ENCODE measurements around the gene TMPRSS11E. TPM values are rescaled to one million over a fixed set of nuclear protein-coding genes. Genes with fewer than 3 reads are reported as not detected.
"Not testable (repeated sequence)": the region's sequence is repeated elsewhere in the genome, so short reads cannot be mapped to it uniquely, and the experiment has no call there.

Gene TMPRSS11E
- polyA plus RNA-seq, 2 donors = 227 to 455 TPM

DNA sequence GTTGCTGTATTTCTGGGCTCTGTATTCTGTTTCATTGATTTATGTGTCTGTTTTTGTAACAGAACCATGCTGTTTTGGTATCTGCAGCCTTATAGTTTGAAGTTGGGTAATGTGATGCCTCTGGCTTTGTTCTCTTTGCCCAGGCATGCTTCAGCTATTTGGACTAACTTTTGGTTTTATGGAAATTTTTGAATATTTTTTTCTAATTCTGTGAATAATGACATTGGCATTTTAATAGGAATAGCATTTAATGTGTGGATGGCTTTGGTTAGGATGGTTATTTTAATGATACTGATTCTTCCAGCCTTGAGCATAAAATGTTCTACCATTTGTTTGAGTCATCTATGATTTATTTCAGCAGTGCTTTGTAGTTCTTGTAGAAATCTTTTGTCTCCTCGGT lies 75.0 kb downstream of the TMPRSS11E start:
- not testable (repeated sequence) for H3K4me1 ChIP-seq (ENCODE audit: control insufficient read depth in 2 of 2, insufficient read depth in 2 of 2, low read length in 1 of 2); H3K9me3 ChIP-seq (ENCODE audit: control insufficient read depth in 2 of 2, insufficient read depth in 1 of 2, low read depth in 1 of 2, low read length in 1 of 2); H3K36me3 ChIP-seq (ENCODE audit: control insufficient read depth in 2 of 2, insufficient read depth in 2 of 2, low read length in 1 of 2); H3K27ac ChIP-seq (ENCODE audit: low read depth in 2 of 2, low read length in 1 of 2); H3K4me3 ChIP-seq (ENCODE audit: low read depth in 1 of 2, low read length in 2 of 2); H3K27me3 ChIP-seq (ENCODE audit: control insufficient read depth in 1 of 2, insufficient read depth in 2 of 2, low read length in 2 of 2)
- 18% methylated on average over 1 of the region's 1 CpG; no CpG with 5 or more reads in 1 of the 2 donors for WGBS, 2 donors

DNA sequence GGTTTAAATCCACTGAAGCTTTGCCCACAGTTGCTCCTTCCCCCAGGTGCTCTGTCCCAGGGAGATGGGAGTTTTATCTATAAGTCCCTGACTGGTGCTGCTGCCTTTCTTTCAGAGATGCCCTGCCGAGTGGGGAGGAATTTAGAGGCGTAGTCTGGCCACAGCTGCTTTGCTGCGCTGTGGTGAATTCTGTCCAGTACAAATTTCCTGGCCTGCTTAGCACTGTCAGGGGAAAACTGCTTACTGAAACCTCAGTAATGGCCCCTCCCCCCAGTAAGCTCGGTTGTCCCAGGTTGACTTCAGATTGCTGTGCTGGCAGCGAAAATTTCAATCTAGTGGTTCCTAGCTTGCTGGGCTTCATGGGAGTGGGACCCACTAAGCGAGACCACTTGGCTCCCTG lies 88.7 kb downstream of the TMPRSS11E start:
- H3K27ac ChIP-seq (ENCODE audit: low read depth in 2 of 2, low read length in 1 of 2) = no peak overlapping the region
- H3K36me3 ChIP-seq (ENCODE audit: control insufficient read depth in 2 of 2, insufficient read depth in 2 of 2, low read length in 1 of 2) = no peaks in the 10 kb centered on the region
- H3K4me3 ChIP-seq (ENCODE audit: low read depth in 1 of 2, low read length in 2 of 2) = no peak overlapping the region
- 90% methylated on average over 6 of the region's 6 CpGs; no CpG with 5 or more reads in 1 of the 2 donors for WGBS, 2 donors
- no peaks in the 10 kb centered on the region for H3K27me3 ChIP-seq (ENCODE audit: control insufficient read depth in 1 of 2, insufficient read depth in 2 of 2, low read length in 2 of 2)
- H3K9me3 ChIP-seq (ENCODE audit: control insufficient read depth in 2 of 2, insufficient read depth in 1 of 2, low read depth in 1 of 2, low read length in 1 of 2) = no peaks in the 10 kb centered on the region
- H3K4me1 ChIP-seq (ENCODE audit: control insufficient read depth in 2 of 2, insufficient read depth in 2 of 2, low read length in 1 of 2) = no peaks in the 10 kb centered on the region

DNA sequence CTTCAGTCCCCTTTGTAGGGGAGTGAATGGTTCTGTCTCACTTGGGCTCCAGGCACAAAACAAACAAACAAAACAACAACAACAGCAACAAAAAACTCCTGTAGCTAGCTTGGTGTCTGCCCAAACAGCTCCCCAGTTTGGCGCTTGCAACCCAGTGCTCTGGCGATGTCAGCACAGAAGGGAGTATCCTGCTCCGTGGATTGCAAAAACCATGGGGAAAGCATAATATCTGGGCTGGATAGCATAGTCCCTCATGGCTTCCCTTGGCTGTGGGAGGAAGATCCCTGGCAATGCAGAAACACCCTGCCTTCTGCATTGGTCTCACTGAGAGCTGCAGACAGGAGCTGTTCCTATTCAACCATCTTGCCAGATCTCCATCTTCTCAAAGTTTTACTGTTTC lies 89.1 kb downstream of the TMPRSS11E start:
- Histone ChIP-seq H3K4me3 (ENCODE audit: low read depth in 1 of 2, low read length in 2 of 2) (no peak overlapping the region), H3K9me3 (ENCODE audit: control insufficient read depth in 2 of 2, insufficient read depth in 1 of 2, low read depth in 1 of 2, low read length in 1 of 2) (no peaks in the 10 kb centered on the region), H3K27ac (ENCODE audit: low read depth in 2 of 2, low read length in 1 of 2) (no peak overlapping the region), H3K4me1 (ENCODE audit: control insufficient read depth in 2 of 2, insufficient read depth in 2 of 2, low read length in 1 of 2) (no peaks in the 10 kb centered on the region), H3K27me3 (ENCODE audit: control insufficient read depth in 1 of 2, insufficient read depth in 2 of 2, low read length in 2 of 2) (no peaks in the 10 kb centered on the region), H3K36me3 (ENCODE audit: control insufficient read depth in 2 of 2, insufficient read depth in 2 of 2, low read length in 1 of 2) (no peaks in the 10 kb centered on the region)
- WGBS, 2 donors = 90% methylated on average over 3 of the region's 3 CpGs; no CpG with 5 or more reads in 1 of the 2 donors

DNA sequence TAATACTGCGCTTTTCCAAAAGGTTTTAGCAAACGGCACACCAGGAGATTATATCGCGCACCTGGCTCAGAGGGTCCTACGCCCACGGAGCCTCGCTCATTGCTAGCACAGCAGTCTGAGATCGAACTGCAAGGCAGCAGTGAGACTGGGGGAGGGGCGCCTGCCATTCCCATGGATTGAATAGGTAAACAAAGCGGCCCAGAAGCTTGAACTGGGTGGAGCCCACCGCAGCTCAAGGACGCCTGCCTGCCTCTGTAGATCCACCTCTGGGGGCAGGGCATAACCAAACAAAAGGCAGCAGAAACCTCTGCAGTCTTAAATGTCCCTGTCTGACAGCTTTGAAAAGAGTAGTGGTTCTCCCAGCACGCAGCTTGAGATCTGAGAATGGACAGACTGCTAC lies 95.5 kb downstream of the TMPRSS11E start:
- not testable (repeated sequence) for H3K4me3 ChIP-seq (ENCODE audit: low read depth in 1 of 2, low read length in 2 of 2); H3K27me3 ChIP-seq (ENCODE audit: control insufficient read depth in 1 of 2, insufficient read depth in 2 of 2, low read length in 2 of 2); H3K27ac ChIP-seq (ENCODE audit: low read depth in 2 of 2, low read length in 1 of 2); H3K36me3 ChIP-seq (ENCODE audit: control insufficient read depth in 2 of 2, insufficient read depth in 2 of 2, low read length in 1 of 2); H3K9me3 ChIP-seq (ENCODE audit: control insufficient read depth in 2 of 2, insufficient read depth in 1 of 2, low read depth in 1 of 2, low read length in 1 of 2); H3K4me1 ChIP-seq (ENCODE audit: control insufficient read depth in 2 of 2, insufficient read depth in 2 of 2, low read length in 1 of 2)
- WGBS, 2 donors = 84% methylated on average over 13 of the region's 13 CpGs; no CpG with 5 or more reads in 1 of the 2 donors

Other genes with a start within 250 kb of the TMPRSS11E start
- gene TMPRSS11B, start 201.8 kb upstream of the TMPRSS11E start, polyA plus RNA-seq = 1,000 to 10,000 TPM in 1 of 2 donors, 100 to 1,000 TPM in 1; 394 to 1,112 TPM
- 10 to 100 TPM; 38.5 to 45.2 TPM for gene YTHDC1, start 97.4 kb upstream of the TMPRSS11E start, polyA plus RNA-seq
- under 1 TPM; 0.02 to 0.10 TPM for gene UGT2B17, start 128.9 kb downstream of the TMPRSS11E start, polyA plus RNA-seq
- gene UGT2B15, start 223.2 kb downstream of the TMPRSS11E start, polyA plus RNA-seq = under 1 TPM in 1 of 2 donors, not detected in 1; 0.06 TPM

Data from esophagus (tissue), 2 donors.